A673 (cell line): Measurements from ENCODE around the gene TRNP1. TPM values are rescaled to one million over a fixed set of nuclear protein-coding genes. Genes with fewer than 3 reads are reported as not detected.
A peak's percentile ranks its signal among the peaks of the same experiment; 100 is the strongest.

Experiments used
- BruUV-seq: library from RNA; stranded (reverse); fragments of 400-500 nt; replicated peaks from 2 replicates; lab custom pipeline; 2021; lab: Mats Ljungman, UMichigan
- CTCF ChIA-PET: fragments of 300-600 bp; sonication (Branson Sonifier 250); formaldehyde crosslinking; loops from one replicate; lab custom pipeline; 2022; ENCODE audit warnings: antibody characterized with exemption; lab: Charles Lee
- POLR2A ChIA-PET: fragments of 300-600 bp; sonication (Branson Sonifier 250); formaldehyde crosslinking; loops from one replicate; lab custom pipeline; 2022; ENCODE audit warnings: antibody characterized with exemption; ENCODE audit not compliant: low non-redundant PET; lab: Charles Lee
- DNase-seq: peaks from one replicate; pipeline ENCODE4 v3.0.0-alpha.2; 2015; ENCODE audit warnings: low spot score
- H3K27ac ChIP-seq: fragments of 200-600 bp; sonication (generic); 2 replicates; pipeline ENCODE4 v1.5.1; 2016; ENCODE audit warnings: mixed run types, low read depth, mild to moderate bottlenecking, mixed read lengths, antibody characterized with exemption, low read length; ENCODE audit not compliant: poor library complexity, severe bottlenecking
- H3K27me3 ChIP-seq: fragments of 200-600 bp; sonication (generic); replicated peaks from 2 replicates; pipeline ENCODE4 v1.6.1; 2017; ENCODE audit warnings: mixed run types, low read depth, mild to moderate bottlenecking, mixed read lengths, antibody characterized with exemption, low read length; ENCODE audit not compliant: insufficient read depth, poor library complexity
- H3K36me3 ChIP-seq: fragments of 200-600 bp; sonication (generic); 2 replicates; pipeline ENCODE4 v1.6.1; 2016; ENCODE audit warnings: mixed run types, mild to moderate bottlenecking, mixed read lengths, antibody characterized with exemption, low read length; ENCODE audit not compliant: insufficient read depth, poor library complexity, severe bottlenecking
- H3K4me1 ChIP-seq: fragments of 200-600 bp; sonication (generic); 2 replicates; pipeline ENCODE4 v1.6.1; 2017; ENCODE audit warnings: mixed run types, mild to moderate bottlenecking, mixed read lengths, antibody characterized with exemption, low read length; ENCODE audit not compliant: insufficient read depth, poor library complexity, severe bottlenecking
- H3K4me3 ChIP-seq: fragments of 200-600 bp; sonication (generic); 2 replicates; pipeline ENCODE4 v1.5.1; 2016; ENCODE audit warnings: low read depth, mixed run types, mild to moderate bottlenecking, mixed read lengths, low read length; ENCODE audit not compliant: poor library complexity, severe bottlenecking
- H3K9me3 ChIP-seq: fragments of 200-600 bp; sonication (generic); 2 replicates; pipeline ENCODE4 v1.6.1; 2016; ENCODE audit warnings: mixed run types, low read depth, mild to moderate bottlenecking, mixed read lengths, antibody characterized with exemption, low read length; ENCODE audit not compliant: poor library complexity, severe bottlenecking
- CTCF ChIP-seq: fragments of 300-800, 200-600 bp; sonication (generic); conservative IDR thresholded peaks from 2 replicates; pipeline ENCODE4 v1.5.1; 2017; ENCODE audit warnings: low read depth, mild to moderate bottlenecking, antibody characterized with exemption, low read length, moderate library complexity, mixed read lengths
- EZH2 ChIP-seq: fragments of 200-600 bp; sonication (generic); IDR thresholded peaks from 2 replicates; pipeline ENCODE4 v1.6.1; 2017; ENCODE audit warnings: borderline replicate concordance, low read depth, mild to moderate bottlenecking, mixed read lengths, antibody characterized with exemption, low read length; ENCODE audit not compliant: poor library complexity, severe bottlenecking
- intact Hi-C: fragments of 100-400 bp; cut with micrococcal nuclease; formaldehyde crosslinking; loops from one replicate; pipeline ENCODE4 v1.10.0; 2022; ENCODE audit not compliant: unreplicated experiment
- total RNA-seq: library from RNA; stranded (reverse); gene quantifications from 2 replicates; pipeline ENCODE4 v1.2.3, GENCODE V29; 2021

TRNP1 gene
- total RNA-seq, 1 experiment from 2014 or later, result 1.0 TPM

GRCh38 chr1:27049100-27049499 is 55.6 kb downstream of the TRNP1 start:
- intact Hi-C loops, result loop anchor here (10.0 kb wide), 1 partner anchor 146 kb away; no protein-coding TSS in a partner anchor
- H3K9me3 ChIP-seq, result no peaks in the 10 kb centered on the region
- H3K4me3 ChIP-seq, result no peak overlapping the region
- ChIA-PET POLR2A (no interaction called here), CTCF (interaction anchor here (0.7 kb wide), 1 partner anchor 49 kb away, joined by 3 read pairs; no protein-coding TSS in a partner anchor)
- TF ChIP-seq CTCF (no peak), EZH2 (no peak)
- no peaks in the 10 kb centered on the region for H3K36me3 ChIP-seq
- no peaks in the 10 kb centered on the region for H3K27me3 ChIP-seq
- H3K27ac ChIP-seq, result no peak overlapping the region
- DNase-seq, result no peak
- no peaks in the 10 kb centered on the region for H3K4me1 ChIP-seq
- TSS peak; percentile 71 for BruUV-seq

DNA sequence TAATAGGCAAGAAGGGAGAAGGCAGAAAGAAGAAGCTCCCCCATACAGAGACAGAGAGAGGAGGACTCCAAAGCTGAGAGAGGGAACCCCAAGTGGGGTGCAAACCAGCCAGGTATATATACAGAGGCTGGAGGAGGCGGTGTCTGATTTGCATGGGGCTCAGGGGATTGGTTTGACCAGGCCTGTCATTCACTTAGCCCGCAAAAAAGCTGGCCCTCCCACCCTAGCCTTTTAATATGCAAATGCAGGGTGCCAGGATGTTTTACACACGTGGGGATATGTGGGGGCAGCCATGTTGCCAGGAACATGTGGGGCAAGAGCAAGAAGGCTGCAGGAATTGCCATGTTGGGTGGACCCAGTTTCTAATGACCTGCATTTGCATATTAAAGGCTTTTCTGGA is 56.1 kb downstream of the TRNP1 start:
- Histone ChIP-seq H3K9me3 (no peaks in the 10 kb centered on the region), H3K27ac (no peak overlapping the region), H3K4me3 (no peak overlapping the region), H3K27me3 (no peaks in the 10 kb centered on the region), H3K36me3 (no peaks in the 10 kb centered on the region), H3K4me1 (no peaks in the 10 kb centered on the region)
- BruUV-seq, result no TSS peak
- CTCF ChIA-PET, result no interaction called here
- POLR2A ChIA-PET, result no interaction called here
- peak; percentile 79 for DNase-seq
- no peak for TF ChIP-seq EZH2
- intact Hi-C loops, result loop anchor here (10.0 kb wide), 1 partner anchor 145 kb away; no protein-coding TSS in a partner anchor

Other genes with a start within 250 kb of the TRNP1 start
- gene PIGV, start 205.7 kb upstream of the TRNP1 start, total RNA-seq, result 4.9 and 9.1 TPM in 2 replicates
- gene ZDHHC18, start 167.0 kb upstream of the TRNP1 start, total RNA-seq, result 27.9 and 31.5 TPM in 2 replicates
- gene SFN, start 130.5 kb upstream of the TRNP1 start, total RNA-seq, result 0.24 TPM in 1 of 2 replicates, not detected in the other
- 40.8 and 41.4 TPM in 2 replicates for gene GPN2, start 103.4 kb upstream of the TRNP1 start, total RNA-seq
- 17.5 and 19.5 TPM in 2 replicates for gene GPATCH3, start 93.2 kb upstream of the TRNP1 start, total RNA-seq
- not detected in 2 replicates for gene NR0B2, start 79.7 kb upstream of the TRNP1 start, total RNA-seq
- 172 and 187 TPM in 2 replicates for gene NUDC, start 71.9 kb upstream of the TRNP1 start, total RNA-seq
- not detected in 2 replicates for gene KDF1, start 33.2 kb upstream of the TRNP1 start, total RNA-seq
- gene TENT5B, start 19.2 kb downstream of the TRNP1 start, total RNA-seq, result 1.2 and 1.6 TPM in 2 replicates
- 27.0 and 30.2 TPM in 2 replicates for gene SLC9A1, start 161.4 kb downstream of the TRNP1 start, total RNA-seq
- 20.9 and 25.8 TPM in 2 replicates for gene WDTC1, start 240.9 kb downstream of the TRNP1 start, total RNA-seq